ENCODE results near the gene VEZT.

DNA sequence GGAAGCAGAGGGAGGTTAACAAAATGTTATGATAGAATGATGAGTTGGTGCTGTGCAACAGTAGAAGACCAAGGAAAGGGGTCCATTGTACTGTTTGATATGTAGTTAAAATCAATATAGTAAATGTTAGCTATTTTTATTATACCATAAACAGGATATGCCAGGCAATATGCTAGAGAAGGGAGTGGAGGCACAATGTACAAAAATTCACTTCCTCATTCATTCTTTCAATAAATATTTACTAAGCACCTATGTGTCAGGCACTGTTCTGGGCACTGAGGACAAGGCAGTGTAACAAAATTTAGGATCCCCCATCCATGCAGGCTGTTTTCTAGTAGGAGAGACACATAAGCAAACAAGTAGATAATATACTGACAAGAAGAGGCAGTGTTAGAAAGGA, 25.3 kb upstream of the VEZT start:
- TF ChIP-seq ZBTB7A (IDR thresholded peaks at IDR 0.05; ENCODE audit: low read depth): no peak
- TF ChIP-seq RAD21 (IDR thresholded peaks at IDR 0.05; ENCODE audit: low read depth): no peak
- TF ChIP-seq, protein P1, sequence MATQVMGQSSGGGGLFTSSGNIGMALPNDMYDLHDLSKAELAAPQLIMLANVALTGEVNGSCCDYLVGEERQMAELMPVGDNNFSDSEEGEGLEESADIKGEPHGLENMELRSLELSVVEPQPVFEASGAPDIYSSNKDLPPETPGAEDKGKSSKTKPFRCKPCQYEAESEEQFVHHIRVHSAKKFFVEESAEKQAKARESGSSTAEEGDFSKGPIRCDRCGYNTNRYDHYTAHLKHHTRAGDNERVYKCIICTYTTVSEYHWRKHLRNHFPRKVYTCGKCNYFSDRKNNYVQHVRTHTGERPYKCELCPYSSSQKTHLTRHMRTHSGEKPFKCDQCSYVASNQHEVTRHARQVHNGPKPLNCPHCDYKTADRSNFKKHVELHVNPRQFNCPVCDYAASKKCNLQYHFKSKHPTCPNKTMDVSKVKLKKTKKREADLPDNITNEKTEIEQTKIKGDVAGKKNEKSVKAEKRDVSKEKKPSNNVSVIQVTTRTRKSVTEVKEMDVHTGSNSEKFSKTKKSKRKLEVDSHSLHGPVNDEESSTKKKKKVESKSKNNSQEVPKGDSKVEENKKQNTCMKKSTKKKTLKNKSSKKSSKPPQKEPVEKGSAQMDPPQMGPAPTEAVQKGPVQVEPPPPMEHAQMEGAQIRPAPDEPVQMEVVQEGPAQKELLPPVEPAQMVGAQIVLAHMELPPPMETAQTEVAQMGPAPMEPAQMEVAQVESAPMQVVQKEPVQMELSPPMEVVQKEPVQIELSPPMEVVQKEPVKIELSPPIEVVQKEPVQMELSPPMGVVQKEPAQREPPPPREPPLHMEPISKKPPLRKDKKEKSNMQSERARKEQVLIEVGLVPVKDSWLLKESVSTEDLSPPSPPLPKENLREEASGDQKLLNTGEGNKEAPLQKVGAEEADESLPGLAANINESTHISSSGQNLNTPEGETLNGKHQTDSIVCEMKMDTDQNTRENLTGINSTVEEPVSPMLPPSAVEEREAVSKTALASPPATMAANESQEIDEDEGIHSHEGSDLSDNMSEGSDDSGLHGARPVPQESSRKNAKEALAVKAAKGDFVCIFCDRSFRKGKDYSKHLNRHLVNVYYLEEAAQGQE (IDR thresholded peaks at IDR 0.05; ENCODE audit: low read depth): no peak
- no peak for TF ChIP-seq CEBPB (IDR thresholded peaks at IDR 0.05)
- TF ChIP-seq EP300 (IDR thresholded peaks at IDR 0.05; ENCODE audit: borderline replicate concordance): no peak
- no peak for TF ChIP-seq YY1 (IDR thresholded peaks at IDR 0.05; ENCODE audit: low read depth)
- no peak for TF ChIP-seq TCF12 (IDR thresholded peaks at IDR 0.05; ENCODE audit: low read depth)
- no peak for TF ChIP-seq CREB1 (IDR thresholded peaks at IDR 0.05; ENCODE audit: low read depth)
- TF ChIP-seq, protein P2, sequence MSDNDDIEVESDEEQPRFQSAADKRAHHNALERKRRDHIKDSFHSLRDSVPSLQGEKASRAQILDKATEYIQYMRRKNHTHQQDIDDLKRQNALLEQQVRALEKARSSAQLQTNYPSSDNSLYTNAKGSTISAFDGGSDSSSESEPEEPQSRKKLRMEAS (IDR thresholded peaks at IDR 0.05): no peak
- TF ChIP-seq TAF1 (IDR thresholded peaks at IDR 0.05; ENCODE audit: low read depth): no peak
- no peak for TF ChIP-seq TEAD4 (IDR thresholded peaks at IDR 0.05)
- TF ChIP-seq FOXM1 (IDR thresholded peaks at IDR 0.05; ENCODE audit: borderline replicate concordance, low read depth): no peak

Data from Ishikawa (cell line).